Ovary (tissue), 3 donors: ENCODE data around the gene GTF2IRD1.

ENCODE experiments used
- EP300 ChIP-seq: sonication (generic); formaldehyde crosslinking; IDR thresholded peaks from one replicate; pipeline ENCODE4 v1.6.1; 2017; ENCODE audit warnings: antibody characterized with exemption
- POLR2A ChIP-seq: fragments of 450-650 bp; IDR thresholded peaks from one replicate; pipeline ENCODE4 v1.6.1; 2017; ENCODE audit warnings: antibody characterized with exemption, mild to moderate bottlenecking, moderate library complexity
- TF ChIP-seq, protein P1 (sequence below), 3 donors: fragments of 450-650 bp in 2 of 3; fragments of 200-600 bp in 1 of 3; IDR thresholded peaks; one replicate each; pipeline versions ENCODE4 v1.5.1 to v1.8.0; 2016 to 2022; ENCODE audit warnings: antibody characterized with exemption in 3 of 3, mild to moderate bottlenecking in 1 of 3
- donor health status: DM: no; HTN: no; CAD: no.

GRCh38 chr7:74599244-74599643 is 145.5 kb downstream of the GTF2IRD1 start:
- TF ChIP-seq, protein P1, sequence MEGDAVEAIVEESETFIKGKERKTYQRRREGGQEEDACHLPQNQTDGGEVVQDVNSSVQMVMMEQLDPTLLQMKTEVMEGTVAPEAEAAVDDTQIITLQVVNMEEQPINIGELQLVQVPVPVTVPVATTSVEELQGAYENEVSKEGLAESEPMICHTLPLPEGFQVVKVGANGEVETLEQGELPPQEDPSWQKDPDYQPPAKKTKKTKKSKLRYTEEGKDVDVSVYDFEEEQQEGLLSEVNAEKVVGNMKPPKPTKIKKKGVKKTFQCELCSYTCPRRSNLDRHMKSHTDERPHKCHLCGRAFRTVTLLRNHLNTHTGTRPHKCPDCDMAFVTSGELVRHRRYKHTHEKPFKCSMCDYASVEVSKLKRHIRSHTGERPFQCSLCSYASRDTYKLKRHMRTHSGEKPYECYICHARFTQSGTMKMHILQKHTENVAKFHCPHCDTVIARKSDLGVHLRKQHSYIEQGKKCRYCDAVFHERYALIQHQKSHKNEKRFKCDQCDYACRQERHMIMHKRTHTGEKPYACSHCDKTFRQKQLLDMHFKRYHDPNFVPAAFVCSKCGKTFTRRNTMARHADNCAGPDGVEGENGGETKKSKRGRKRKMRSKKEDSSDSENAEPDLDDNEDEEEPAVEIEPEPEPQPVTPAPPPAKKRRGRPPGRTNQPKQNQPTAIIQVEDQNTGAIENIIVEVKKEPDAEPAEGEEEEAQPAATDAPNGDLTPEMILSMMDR (IDR thresholded peaks at IDR 0.05), result no peak
- TF ChIP-seq POLR2A, result no peak
- no peak for TF ChIP-seq EP300
